A549 (cell line): ENCODE measurements around the gene CFAP70. TPM values are rescaled to one million over a fixed set of nuclear protein-coding genes. Genes with fewer than 3 reads are reported as not detected.

Experiments
- ATAC-seq, 2 experiments: fragments of 200-7000 bp in 1 of 2; fragments of >200 bp in 1 of 2; cut with Nextera tagmentation in 1 of 2; cut with Tn5 transposase in 1 of 2; 3 replicates each; pipeline versions ENCODE4 v1.8.0 to v1.9.1; 2018 to 2020; ENCODE audit warnings: mild to moderate bottlenecking in 1 of 2, moderate library complexity in 1 of 2
- CTCF ChIA-PET: fragments of 300-600 bp; sonication (Branson Sonifier 250); formaldehyde crosslinking; extraction: SDS; loops from one replicate; lab custom pipeline; 2021; ENCODE audit warnings: antibody characterized with exemption, inconsistent platforms; lab: Yijun Ruan, JAX
- POLR2A ChIA-PET: fragments of 350-600 bp; formaldehyde crosslinking; extraction: SDS; loops from one replicate; lab custom pipeline; 2021; ENCODE audit warnings: antibody characterized with exemption, inconsistent platforms; lab: Yijun Ruan, JAX
- DNase-seq, 2 experiments: peaks; one replicate each; pipeline versions ENCODE4 v3.0.0 to v3.0.0-alpha.2; 2011 to 2016; ENCODE audit warnings: low read depth in 1 of 2, low spot score in 1 of 2
- FAIRE-seq: peaks from 2 replicates; lab custom pipeline; 2011; peaks lifted over from hg19 to GRCh38; lab: Jason Lieb, UNC
- H3K27ac ChIP-seq, 2 experiments: fragments of >200 bp; sonication (Bioruptor Twin); formaldehyde crosslinking; 3 replicates each; pipeline ENCODE4 v1.5.1; 2016 to 2017
- H3K4me1 ChIP-seq: fragments of >200 bp; sonication (Bioruptor Twin); formaldehyde crosslinking; 3 replicates; pipeline ENCODE4 v1.6.1; 2016
- H3K4me2 ChIP-seq: fragments of >200 bp; sonication (Bioruptor Twin); formaldehyde crosslinking; 3 replicates; pipeline ENCODE4 v1.6.1; 2016
- H3K4me3 ChIP-seq: fragments of >200 bp; sonication (Bioruptor Twin); formaldehyde crosslinking; 3 replicates; pipeline ENCODE4 v1.5.1; 2016
- H3K9me3 ChIP-seq: fragments of >200 bp; sonication (Bioruptor Twin); formaldehyde crosslinking; 3 replicates; pipeline ENCODE4 v1.6.1; 2016
- BHLHE40 ChIP-seq: IDR thresholded peaks from 2 replicates; pipeline ENCODE4 v1.6.1; 2012; ENCODE audit warnings: low read depth, low read length, inconsistent platforms
- EHMT2 ChIP-seq: fragments of 200-600 bp; sonication (generic); IDR thresholded peaks from 2 replicates; pipeline ENCODE4 v1.6.1; 2016; ENCODE audit warnings: antibody characterized with exemption, low read depth, mild to moderate bottlenecking, moderate library complexity
- FOSB ChIP-seq: fragments of 250-450 bp; sonication (Bioruptor Pico); IDR thresholded peaks from 2 replicates; pipeline ENCODE4 v1.5.0; 2020; ENCODE audit warnings: mild to moderate bottlenecking, moderate library complexity
- HOXB13 ChIP-seq: fragments of 250-450 bp; sonication (Bioruptor Pico); IDR thresholded peaks from 2 replicates; pipeline ENCODE4 v1.5.0; 2020; ENCODE audit warnings: low read depth, mild to moderate bottlenecking, moderate library complexity
- HOXB5 ChIP-seq: fragments of 250-450 bp; sonication (Bioruptor Pico); IDR thresholded peaks from 2 replicates; pipeline ENCODE4 v1.5.0; 2020; ENCODE audit warnings: mild to moderate bottlenecking, moderate library complexity
- JUN ChIP-seq, 2 experiments: fragments of >200 bp; sonication (Bioruptor Twin); formaldehyde crosslinking; IDR thresholded peaks; 2 replicates in 1 of 2; 3 replicates in 1 of 2; pipeline ENCODE4 v1.6.1; 2016 to 2017
- JUNB ChIP-seq: fragments of >200 bp; sonication (Bioruptor Twin); formaldehyde crosslinking; IDR thresholded peaks from 2 replicates; pipeline ENCODE4 v1.6.1; 2016
- MAFK ChIP-seq: fragments of 450-650 bp; IDR thresholded peaks from 2 replicates; pipeline ENCODE4 v1.6.1; 2014; ENCODE audit not compliant: partially characterized antibody
- NFE2L2 ChIP-seq: fragments of 150-350 bp; conservative IDR thresholded peaks from 2 replicates; pipeline ENCODE4 v1.6.1; 2014; ENCODE audit warnings: low read length
- POLR2AphosphoS2 ChIP-seq: conservative IDR thresholded peaks from 2 replicates; pipeline ENCODE4 v1.6.1; 2012; ENCODE audit warnings: low read length, improper control_type of control experiment, inconsistent platforms
- RAD21 ChIP-seq, 2 experiments: fragments of >200 bp in 1 of 2; sonication (Bioruptor Twin) in 1 of 2; formaldehyde crosslinking in 1 of 2; IDR thresholded peaks in 1 of 2; conservative IDR thresholded peaks in 1 of 2; 2 replicates in 1 of 2; 3 replicates in 1 of 2; pipeline ENCODE4 v1.6.1; 2012 to 2018; ENCODE audit warnings: inconsistent platforms in 1 of 2
- RARB ChIP-seq: fragments of 250-450 bp; sonication (Bioruptor Pico); IDR thresholded peaks from 2 replicates; pipeline ENCODE4 v1.8.0; 2021; ENCODE audit warnings: mild to moderate bottlenecking, moderate library complexity
- RNF2 ChIP-seq: fragments of 200-600 bp; sonication (generic); IDR thresholded peaks from 2 replicates; pipeline ENCODE4 v1.6.1; 2016; ENCODE audit warnings: low read depth, mild to moderate bottlenecking, antibody characterized with exemption, moderate library complexity, borderline replicate concordance
- TP53 ChIP-seq: fragments of 250-450 bp; sonication (Bioruptor Pico); IDR thresholded peaks from 2 replicates; pipeline ENCODE4 v1.5.0; 2021; ENCODE audit warnings: mild to moderate bottlenecking, moderate library complexity
- ZSCAN20 ChIP-seq: fragments of 250-450 bp; sonication (Bioruptor Pico); IDR thresholded peaks from 2 replicates; pipeline ENCODE4 v1.8.0; 2022; ENCODE audit warnings: mild to moderate bottlenecking, moderate library complexity
- WGBS: methylation state at CpG from one replicate; pipeline ENCODE4 v1.1.6; 2017; ENCODE audit errors: missing lambda C conversion rate; 5-methylcytosine and 5-hydroxymethylcytosine counted together
- polyA plus RNA-seq, 4 experiments: library from polyadenylated mRNA; depleted of rRNA in 3 of 4; stranded (reverse); fragments of >200 nt; fragmentation: RNase III in 1 of 4; extraction: RNeasy Plus Mini Kit Qiagen cat#74134 plus additional on column Dnase treatment in 1 of 4; gene quantifications; 2 replicates in 3 of 4; 3 replicates in 1 of 4; pipeline ENCODE4 v1.2.3, GENCODE V29; 2011 to 2017
- TF ChIP-seq, protein P1 (sequence below): IDR thresholded peaks from 2 replicates; pipeline ENCODE4 v1.6.1; 2012
- TF ChIP-seq, protein P2 (sequence below): fragments of >200 bp; sonication (Bioruptor Twin); formaldehyde crosslinking; IDR thresholded peaks from 3 replicates; pipeline ENCODE4 v1.5.1; 2016
- TF ChIP-seq, protein P3 (sequence below): IDR thresholded peaks from 2 replicates; pipeline ENCODE4 v1.6.1; 2012
- TF ChIP-seq, protein P4 (sequence below): fragments of 200-600 bp; sonication (generic); IDR thresholded peaks from 2 replicates; pipeline ENCODE4 v1.6.1; 2016; ENCODE audit warnings: antibody characterized with exemption, mild to moderate bottlenecking, moderate library complexity
- TF ChIP-seq, protein P5 (sequence below): fragments of >200 bp; sonication (Bioruptor Twin); formaldehyde crosslinking; IDR thresholded peaks from 2 replicates; pipeline ENCODE4 v1.6.1; 2016

CFAP70 gene
- polyA plus RNA-seq, 2 of the 4 experiments (the other 2 are of a cell fraction) = 0.34 to 0.98 TPM

DNA sequence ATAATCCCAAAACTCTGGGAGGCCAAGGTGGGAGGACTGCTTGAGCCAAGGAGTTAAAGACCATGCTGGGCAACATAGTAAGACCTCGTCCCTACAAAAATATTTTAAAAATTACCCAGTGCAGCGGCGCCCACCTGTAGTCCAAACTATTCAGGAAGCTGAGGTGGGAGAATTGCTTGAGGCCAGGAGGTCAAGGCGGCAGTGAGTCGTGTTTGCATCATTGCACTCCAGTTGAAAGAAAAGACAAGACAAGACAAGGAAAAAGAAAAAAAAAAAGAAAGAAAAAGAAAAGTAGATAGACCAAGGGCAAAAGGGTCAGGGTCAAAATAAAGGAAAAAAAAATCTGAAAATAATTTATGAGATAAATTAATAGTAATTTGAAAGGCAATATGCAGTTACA lies 49.4 kb upstream of the CFAP70 start (continued):
- TF ChIP-seq, protein P1, sequence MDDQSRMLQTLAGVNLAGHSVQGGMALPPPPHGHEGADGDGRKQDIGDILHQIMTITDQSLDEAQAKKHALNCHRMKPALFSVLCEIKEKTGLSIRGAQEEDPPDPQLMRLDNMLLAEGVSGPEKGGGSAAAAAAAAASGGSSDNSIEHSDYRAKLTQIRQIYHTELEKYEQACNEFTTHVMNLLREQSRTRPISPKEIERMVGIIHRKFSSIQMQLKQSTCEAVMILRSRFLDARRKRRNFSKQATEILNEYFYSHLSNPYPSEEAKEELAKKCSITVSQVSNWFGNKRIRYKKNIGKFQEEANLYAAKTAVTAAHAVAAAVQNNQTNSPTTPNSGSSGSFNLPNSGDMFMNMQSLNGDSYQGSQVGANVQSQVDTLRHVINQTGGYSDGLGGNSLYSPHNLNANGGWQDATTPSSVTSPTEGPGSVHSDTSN = no peak
- TF ChIP-seq NFE2L2 (no peak), BHLHE40 (no peak), JUN (IDR thresholded peaks at IDR 0.05) (no peak), EHMT2 (no peak), TP53 (CRISPR knock-in tag) (no peak)
- TF ChIP-seq, protein P2, sequence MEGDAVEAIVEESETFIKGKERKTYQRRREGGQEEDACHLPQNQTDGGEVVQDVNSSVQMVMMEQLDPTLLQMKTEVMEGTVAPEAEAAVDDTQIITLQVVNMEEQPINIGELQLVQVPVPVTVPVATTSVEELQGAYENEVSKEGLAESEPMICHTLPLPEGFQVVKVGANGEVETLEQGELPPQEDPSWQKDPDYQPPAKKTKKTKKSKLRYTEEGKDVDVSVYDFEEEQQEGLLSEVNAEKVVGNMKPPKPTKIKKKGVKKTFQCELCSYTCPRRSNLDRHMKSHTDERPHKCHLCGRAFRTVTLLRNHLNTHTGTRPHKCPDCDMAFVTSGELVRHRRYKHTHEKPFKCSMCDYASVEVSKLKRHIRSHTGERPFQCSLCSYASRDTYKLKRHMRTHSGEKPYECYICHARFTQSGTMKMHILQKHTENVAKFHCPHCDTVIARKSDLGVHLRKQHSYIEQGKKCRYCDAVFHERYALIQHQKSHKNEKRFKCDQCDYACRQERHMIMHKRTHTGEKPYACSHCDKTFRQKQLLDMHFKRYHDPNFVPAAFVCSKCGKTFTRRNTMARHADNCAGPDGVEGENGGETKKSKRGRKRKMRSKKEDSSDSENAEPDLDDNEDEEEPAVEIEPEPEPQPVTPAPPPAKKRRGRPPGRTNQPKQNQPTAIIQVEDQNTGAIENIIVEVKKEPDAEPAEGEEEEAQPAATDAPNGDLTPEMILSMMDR = no peak
- TF ChIP-seq, protein P3, sequence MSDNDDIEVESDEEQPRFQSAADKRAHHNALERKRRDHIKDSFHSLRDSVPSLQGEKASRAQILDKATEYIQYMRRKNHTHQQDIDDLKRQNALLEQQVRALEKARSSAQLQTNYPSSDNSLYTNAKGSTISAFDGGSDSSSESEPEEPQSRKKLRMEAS = no peak
- TF ChIP-seq, all 56 proteins: peak for 0

DNA sequence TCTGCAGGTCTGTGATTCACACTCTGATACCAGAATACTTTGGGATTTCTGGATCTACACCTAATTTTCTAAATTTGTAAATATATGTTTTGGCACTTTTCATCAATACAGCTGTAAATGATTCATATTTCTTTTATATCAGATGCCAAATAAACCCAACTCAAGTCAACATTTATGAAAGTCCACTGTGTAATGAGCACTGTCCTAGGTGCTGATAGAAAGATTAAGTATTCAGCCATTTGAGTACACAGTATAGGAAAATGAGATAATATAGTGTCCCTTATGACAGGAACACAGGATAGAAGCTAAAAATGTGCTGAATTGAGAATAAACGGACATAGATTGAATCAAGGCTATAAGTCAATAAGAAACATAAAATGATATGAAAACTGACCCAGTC lies 48.8 kb upstream of the CFAP70 start:
- H3K27ac ChIP-seq = no peak overlapping the region
- WGBS = 94% methylated on average over 1 of the region's 1 CpG
- no peak overlapping the region for H3K4me3 ChIP-seq
- H3K4me1 ChIP-seq = peaks cover 28% of the 10 kb centered on the region; the same call in 2 of the 3 replicates
- CTCF ChIA-PET = interaction anchor here (0.6 to 1.5 kb wide), 4 partner anchors 10 to 238 kb away, joined by 3 to 4 read pairs (median 4); no protein-coding TSS in a partner anchor
- no peak overlapping the region for H3K4me2 ChIP-seq
- ATAC-seq (no peak), DNase-seq (no peak), FAIRE-seq (no peak)
- POLR2A ChIA-PET = no interaction called here
- H3K9me3 ChIP-seq = no peaks in the 10 kb centered on the region
- TF ChIP-seq FOSB = no peak
- TF ChIP-seq, protein P4, sequence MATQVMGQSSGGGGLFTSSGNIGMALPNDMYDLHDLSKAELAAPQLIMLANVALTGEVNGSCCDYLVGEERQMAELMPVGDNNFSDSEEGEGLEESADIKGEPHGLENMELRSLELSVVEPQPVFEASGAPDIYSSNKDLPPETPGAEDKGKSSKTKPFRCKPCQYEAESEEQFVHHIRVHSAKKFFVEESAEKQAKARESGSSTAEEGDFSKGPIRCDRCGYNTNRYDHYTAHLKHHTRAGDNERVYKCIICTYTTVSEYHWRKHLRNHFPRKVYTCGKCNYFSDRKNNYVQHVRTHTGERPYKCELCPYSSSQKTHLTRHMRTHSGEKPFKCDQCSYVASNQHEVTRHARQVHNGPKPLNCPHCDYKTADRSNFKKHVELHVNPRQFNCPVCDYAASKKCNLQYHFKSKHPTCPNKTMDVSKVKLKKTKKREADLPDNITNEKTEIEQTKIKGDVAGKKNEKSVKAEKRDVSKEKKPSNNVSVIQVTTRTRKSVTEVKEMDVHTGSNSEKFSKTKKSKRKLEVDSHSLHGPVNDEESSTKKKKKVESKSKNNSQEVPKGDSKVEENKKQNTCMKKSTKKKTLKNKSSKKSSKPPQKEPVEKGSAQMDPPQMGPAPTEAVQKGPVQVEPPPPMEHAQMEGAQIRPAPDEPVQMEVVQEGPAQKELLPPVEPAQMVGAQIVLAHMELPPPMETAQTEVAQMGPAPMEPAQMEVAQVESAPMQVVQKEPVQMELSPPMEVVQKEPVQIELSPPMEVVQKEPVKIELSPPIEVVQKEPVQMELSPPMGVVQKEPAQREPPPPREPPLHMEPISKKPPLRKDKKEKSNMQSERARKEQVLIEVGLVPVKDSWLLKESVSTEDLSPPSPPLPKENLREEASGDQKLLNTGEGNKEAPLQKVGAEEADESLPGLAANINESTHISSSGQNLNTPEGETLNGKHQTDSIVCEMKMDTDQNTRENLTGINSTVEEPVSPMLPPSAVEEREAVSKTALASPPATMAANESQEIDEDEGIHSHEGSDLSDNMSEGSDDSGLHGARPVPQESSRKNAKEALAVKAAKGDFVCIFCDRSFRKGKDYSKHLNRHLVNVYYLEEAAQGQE = peak; percentile 75

DNA sequence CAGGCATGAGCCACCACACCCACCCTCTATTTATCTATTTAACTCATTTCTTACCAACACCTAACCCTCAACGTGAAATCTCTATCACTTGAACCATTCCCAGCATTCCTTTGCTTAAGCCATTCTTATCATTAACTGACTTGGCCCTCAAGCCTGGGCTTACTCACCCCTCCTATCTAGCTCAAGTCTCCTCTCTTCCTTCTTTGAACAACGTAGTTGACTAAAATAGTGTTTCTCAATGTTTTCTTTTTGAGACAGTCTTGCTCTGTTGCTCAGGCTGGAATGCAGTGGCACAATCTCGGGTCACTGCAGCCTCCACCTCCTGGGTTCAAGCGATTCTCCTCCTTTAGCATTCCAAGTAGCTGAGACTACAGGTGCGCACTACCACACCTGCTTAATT lies 48.2 kb upstream of the CFAP70 start:
- H3K27ac ChIP-seq = no peak overlapping the region
- no peak overlapping the region for H3K4me3 ChIP-seq
- H3K9me3 ChIP-seq = no peaks in the 10 kb centered on the region
- no peak overlapping the region for H3K4me2 ChIP-seq
- no peak for FAIRE-seq
- H3K4me1 ChIP-seq = peaks cover 22% of the 10 kb centered on the region; the same call in 2 of the 3 replicates
- TF ChIP-seq, protein P2 = no peak
- TF ChIP-seq ZSCAN20 (CRISPR knock-in tag) (no peak), RNF2 (no peak), HOXB13 (no peak), HOXB5 (CRISPR knock-in tag) (no peak), JUN (IDR thresholded peaks at IDR 0.05) (no peak), RAD21 (conservative IDR thresholded peaks at IDR 0.05 in 1 of 2, IDR thresholded peaks at IDR 0.05 in 1 of 2) (no peak), BHLHE40 (no peak), NFE2L2 (no peak), JUNB (no peak), POLR2AphosphoS2 (no peak), MAFK (no peak), EHMT2 (no peak), RARB (CRISPR knock-in tag) (no peak)
- TF ChIP-seq, protein P5, sequence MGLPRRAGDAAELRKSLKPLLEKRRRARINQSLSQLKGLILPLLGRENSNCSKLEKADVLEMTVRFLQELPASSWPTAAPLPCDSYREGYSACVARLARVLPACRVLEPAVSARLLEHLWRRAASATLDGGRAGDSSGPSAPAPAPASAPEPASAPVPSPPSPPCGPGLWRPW = no peak
- ATAC-seq = no peak
- DNase-seq = no peak
- CTCF ChIA-PET = interaction anchor here (1.4 to 1.5 kb wide), 2 partner anchors 9 to 28 kb away, joined by 3 to 4 read pairs; no protein-coding TSS in a partner anchor
- WGBS = 76% methylated on average over 5 of the region's 5 CpGs
- POLR2A ChIA-PET = no interaction called here
